GM12874 (cell line): ENCODE data around the gene CHRND.

ENCODE experiments used
- CTCF ChIP-seq: IDR thresholded peaks from 2 replicates; pipeline ENCODE4 v1.5.1; 2011; ENCODE audit warnings: low read depth, mild to moderate bottlenecking, control low read depth, low read length, moderate library complexity; ENCODE audit not compliant: insufficient read depth

Gene CHRND

GRCh38 chr2:232539298-232540231, 13.6 kb downstream of the CHRND start, which contains the start of gene CHRNG:
CHRNG (plus strand) TSS chr2:232539692; CDS start chr2:232539748, 56 bp downstream.
- TF ChIP-seq CTCF: no peak

- TF ChIP-seq CTCF: no peak
Measured at GRCh38 chr2:232540441-232541041, 14.6 kb downstream of the CHRND start.

DNA sequence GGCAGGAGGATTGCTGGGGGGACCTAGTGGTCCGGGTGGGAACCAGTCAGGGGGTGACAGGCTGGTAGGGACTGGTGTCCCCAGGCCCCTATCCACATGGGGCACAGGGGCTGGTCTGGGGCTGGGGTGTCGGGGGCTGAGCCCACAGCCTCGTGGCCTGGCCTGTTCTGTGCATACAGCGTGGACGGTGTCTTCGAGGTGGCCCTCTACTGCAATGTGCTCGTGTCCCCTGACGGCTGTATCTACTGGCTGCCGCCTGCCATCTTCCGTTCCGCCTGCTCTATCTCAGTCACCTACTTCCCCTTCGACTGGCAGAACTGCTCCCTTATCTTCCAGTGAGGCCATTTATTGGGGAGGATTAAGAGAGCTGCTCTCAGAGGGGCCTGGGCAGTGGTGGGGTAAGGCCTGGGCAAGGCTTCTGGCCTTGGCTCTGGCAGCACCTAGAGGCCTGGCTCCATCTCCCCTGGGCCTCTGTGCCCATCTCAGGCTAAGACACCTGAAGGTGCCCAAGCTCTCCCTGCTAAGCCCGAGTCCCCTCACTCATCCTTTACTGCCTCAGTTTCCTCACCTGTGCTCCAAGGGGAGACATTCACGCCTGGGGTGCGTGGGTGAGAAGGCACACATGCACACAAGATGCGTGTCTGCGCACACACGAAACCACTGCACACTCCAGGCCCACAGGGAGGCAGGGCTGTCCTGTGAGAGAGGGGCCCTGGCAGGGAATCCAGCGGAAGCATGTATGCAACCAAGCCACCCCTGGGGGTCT, 15.4 kb downstream of the CHRND start:
- no peak for TF ChIP-seq CTCF

DNA sequence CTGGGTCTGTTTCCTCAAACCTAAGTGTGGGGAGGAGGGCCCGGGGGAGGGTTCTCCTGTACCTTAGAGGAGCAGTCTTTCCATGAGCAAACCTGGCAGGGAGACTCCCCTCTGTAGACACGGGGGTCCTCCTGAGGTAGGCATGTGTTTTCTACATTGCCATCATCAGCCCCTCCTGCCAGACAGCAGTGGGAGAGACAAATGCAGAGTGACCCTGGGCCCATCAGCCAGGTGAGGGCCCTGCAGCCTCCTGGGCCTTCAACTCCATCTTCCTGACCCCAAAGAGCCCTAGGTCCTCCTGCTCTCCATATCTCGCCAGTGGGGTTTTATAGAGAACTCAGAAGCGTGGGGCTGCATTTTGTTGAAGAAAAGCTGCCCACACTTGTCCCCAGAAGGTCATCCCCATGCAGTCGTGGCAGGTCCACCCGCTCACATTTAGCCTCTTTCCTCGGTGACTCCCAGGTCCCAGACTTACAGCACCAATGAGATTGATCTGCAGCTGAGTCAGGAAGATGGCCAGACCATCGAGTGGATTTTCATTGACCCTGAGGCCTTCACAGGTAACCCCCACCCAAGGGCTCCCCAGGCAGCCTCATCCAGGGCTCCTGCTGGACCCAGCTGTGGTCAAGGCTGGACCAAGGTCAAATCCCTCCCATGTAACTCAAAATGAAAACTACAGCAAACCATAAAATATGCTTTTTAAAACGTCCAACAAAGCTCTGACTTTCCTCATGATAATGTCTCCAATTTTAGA, 16.2 kb downstream of the CHRND start:
- no peak for TF ChIP-seq CTCF

DNA sequence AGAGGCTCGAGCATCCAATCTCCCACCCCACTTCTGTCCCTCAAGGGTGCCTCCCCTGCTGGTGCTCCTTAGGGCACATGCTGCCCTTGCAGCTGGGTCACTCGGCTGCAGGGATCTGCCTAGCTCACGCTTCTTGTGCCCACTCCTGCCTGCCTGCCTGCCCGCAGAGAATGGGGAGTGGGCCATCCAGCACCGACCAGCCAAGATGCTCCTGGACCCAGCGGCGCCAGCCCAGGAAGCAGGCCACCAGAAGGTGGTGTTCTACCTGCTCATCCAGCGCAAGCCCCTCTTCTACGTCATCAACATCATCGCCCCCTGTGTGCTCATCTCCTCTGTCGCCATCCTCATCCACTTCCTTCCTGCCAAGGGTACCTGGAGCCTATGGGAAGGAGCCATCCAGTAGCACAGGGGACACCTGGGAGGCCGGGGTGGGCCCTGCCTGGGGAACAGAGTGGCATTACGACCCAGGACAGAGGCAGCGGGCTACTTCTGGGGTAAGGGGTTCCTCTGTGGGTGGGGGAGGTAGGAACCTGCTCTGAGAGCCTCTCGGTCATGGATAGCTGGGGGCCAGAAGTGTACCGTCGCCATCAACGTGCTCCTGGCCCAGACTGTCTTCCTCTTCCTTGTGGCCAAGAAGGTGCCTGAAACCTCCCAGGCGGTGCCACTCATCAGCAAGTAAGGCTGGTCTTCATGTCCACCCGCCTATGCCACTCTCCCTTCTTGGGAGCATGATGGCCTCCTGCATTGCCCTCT, 16.9 kb downstream of the CHRND start:
- no peak for TF ChIP-seq CTCF

DNA sequence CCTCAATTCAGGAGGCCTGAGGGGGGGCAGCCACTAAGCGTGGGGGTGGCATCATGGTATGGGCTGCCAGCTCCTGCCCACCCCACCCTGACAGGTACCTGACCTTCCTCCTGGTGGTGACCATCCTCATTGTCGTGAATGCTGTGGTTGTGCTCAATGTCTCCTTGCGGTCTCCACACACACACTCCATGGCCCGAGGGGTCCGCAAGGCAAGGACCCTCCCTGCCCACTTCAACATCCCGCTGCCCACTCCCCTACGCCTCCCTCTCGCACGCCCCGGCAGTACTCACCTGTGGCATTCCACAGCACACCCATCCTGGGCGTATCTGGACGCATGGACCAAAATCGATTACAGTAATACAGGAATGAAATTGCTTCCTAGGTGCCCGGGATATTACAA, 17.5 kb downstream of the CHRND start:
- TF ChIP-seq CTCF: no peak
